Thoracic aorta endothelial cell (primary cell): ENCODE data around the gene SEC62. TPM values are rescaled to one million over a fixed set of nuclear protein-coding genes. Genes with fewer than 3 reads are reported as not detected.

ENCODE experiments used
- total RNA-seq: library from RNA; depleted of rRNA; stranded (reverse); fragments of >200 nt; gene quantifications from 2 replicates; pipeline ENCODE4 v1.2.3, GENCODE V29; 2012

SEC62 gene, protein sequence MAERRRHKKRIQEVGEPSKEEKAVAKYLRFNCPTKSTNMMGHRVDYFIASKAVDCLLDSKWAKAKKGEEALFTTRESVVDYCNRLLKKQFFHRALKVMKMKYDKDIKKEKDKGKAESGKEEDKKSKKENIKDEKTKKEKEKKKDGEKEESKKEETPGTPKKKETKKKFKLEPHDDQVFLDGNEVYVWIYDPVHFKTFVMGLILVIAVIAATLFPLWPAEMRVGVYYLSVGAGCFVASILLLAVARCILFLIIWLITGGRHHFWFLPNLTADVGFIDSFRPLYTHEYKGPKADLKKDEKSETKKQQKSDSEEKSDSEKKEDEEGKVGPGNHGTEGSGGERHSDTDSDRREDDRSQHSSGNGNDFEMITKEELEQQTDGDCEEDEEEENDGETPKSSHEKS
- total RNA-seq = 41.5 and 45.7 TPM in 2 replicates

DNA sequence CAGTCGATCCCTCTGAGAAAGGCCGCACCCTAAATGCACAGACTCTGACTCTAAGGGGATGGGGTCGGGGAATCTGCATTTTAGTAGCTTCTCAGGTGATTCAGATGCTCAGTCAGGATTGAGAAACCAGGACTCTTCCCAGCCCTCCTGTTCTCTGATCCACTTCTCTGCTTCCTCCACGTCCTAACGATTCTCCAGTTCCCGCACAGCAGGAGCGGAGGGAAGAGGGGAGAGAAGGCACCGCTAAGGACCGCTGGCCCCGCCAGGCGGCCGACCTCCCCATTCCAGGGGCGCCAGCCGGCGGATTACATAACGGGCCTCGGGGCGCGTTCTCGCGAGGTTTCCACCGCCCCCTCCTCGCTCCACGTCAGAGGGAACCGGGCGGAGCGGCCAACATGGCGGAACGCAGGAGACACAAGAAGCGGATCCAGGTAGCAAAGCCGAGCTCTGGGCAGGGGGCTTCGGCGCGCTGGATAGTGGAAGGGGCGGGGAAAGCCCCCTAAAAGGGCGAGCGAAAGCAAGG is at the start of gene SEC62:
Gene SEC62, plus strand, starts transcription at position 380 of the 523 bp plus-strand sequence. Its CDS starts 16 bp downstream, at position 396.

DNA sequence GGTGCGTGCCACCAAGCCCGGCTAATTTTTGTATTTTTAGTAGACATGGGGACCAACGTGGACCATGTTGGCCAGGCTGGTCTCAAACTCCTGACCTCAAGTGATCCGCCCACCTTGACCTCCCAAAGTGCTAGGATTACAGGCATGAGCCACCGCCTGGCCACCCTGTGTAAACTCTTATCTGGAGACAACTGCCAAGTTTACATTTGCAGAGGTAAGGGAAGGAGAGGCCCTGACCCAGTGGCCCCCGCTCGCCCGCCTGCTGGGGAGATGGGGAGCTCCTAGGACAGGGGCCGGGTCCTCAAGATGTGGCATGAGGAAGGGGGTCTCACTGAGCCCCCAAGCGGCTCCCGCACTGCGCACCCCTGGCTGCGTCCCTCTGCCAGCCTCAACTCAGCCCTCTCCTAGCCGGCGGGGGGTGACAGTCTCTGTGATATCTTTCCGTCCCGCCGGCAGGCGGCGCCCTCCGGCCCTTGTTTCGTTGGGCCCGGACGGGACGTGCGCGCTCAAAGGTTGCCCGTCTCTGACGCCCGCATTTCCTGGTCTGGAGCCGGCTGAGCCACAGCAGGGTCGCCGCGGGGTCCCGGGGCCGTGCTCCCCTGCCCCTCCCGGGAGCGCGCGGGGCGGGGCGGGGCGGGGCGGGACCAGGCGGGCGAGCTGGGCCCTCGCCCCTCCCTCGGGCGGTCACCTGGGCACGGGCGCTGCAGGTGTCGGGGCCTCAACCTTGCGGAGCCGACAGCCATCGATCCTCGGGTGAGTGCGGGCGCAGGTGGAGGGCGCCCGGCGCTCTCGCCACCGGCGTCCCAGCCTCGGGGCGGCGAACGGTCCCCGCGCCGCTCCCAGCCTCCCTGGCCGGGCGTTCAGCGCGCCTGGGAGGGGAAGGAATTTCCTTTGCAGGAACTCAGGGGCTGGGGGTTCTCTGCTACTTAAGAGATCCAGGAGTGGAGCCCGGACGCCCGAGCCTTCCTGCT is 71.1 kb downstream of the SEC62 start, which contains the start of gene GPR160:
Gene GPR160, plus strand, starts transcription at position 533 of the 971 bp plus-strand sequence. CDS start 45,978 bp downstream, outside the sequence.

Other genes starting within 250 kb of the SEC62 start
- 117 and 176 TPM in 2 replicates for gene TERC, start 201.7 kb upstream of the SEC62 start, total RNA-seq
- 5.3 and 5.6 TPM in 2 replicates for gene ACTRT3, start 197.2 kb upstream of the SEC62 start, total RNA-seq
- 20.5 and 22.2 TPM in 2 replicates for gene MYNN, start 193.4 kb upstream of the SEC62 start, total RNA-seq
- gene LRRIQ4, start 153.9 kb upstream of the SEC62 start, total RNA-seq = under 0.01 and 0.07 TPM in 2 replicates
- gene LRRC34, start 153.9 kb upstream of the SEC62 start, total RNA-seq = 7.2 and 7.3 TPM in 2 replicates
- gene LRRC31, start 96.9 kb upstream of the SEC62 start, total RNA-seq = not detected in 2 replicates
- gene SAMD7, start 55.2 kb upstream of the SEC62 start, total RNA-seq = not detected in 2 replicates
- 3.0 and 5.3 TPM in 2 replicates for gene GPR160, start 71.2 kb downstream of the SEC62 start, total RNA-seq
- gene PHC3, start 214.9 kb downstream of the SEC62 start, total RNA-seq = 34.8 and 38.4 TPM in 2 replicates